RWPE1 (cell line): ENCODE measurements around the gene PLAU.
"Not testable (repeated sequence)": the region's sequence is repeated elsewhere in the genome, so short reads cannot be mapped to it uniquely, and the experiment has no call there.

Experiments used
- CTCF ChIA-PET: fragments of 350-600 bp; sonication (Branson Sonifier 250); formaldehyde crosslinking; extraction: SDS; loops from one replicate; lab custom pipeline; 2021; lab: Yijun Ruan, JAX
- POLR2A ChIA-PET: fragments of 400-600 bp; formaldehyde crosslinking; extraction: SDS; loops from one replicate; lab custom pipeline; 2020; ENCODE audit warnings: antibody characterized with exemption; ENCODE audit not compliant: low non-redundant PET; lab: Yijun Ruan, JAX
- DNase-seq: peaks from one replicate; pipeline ENCODE4 v3.0.0; 2012; ENCODE audit warnings: low spot score
- H3K27ac ChIP-seq: fragments of 450-650 bp; 2 replicates; pipeline ENCODE4 v1.5.1; 2017
- CTCF ChIP-seq: fragments of 450-650 bp; conservative IDR thresholded peaks from 2 replicates; pipeline ENCODE4 v1.5.1; 2017; ENCODE audit warnings: low read depth, mild to moderate bottlenecking

The PLAU gene

DNA sequence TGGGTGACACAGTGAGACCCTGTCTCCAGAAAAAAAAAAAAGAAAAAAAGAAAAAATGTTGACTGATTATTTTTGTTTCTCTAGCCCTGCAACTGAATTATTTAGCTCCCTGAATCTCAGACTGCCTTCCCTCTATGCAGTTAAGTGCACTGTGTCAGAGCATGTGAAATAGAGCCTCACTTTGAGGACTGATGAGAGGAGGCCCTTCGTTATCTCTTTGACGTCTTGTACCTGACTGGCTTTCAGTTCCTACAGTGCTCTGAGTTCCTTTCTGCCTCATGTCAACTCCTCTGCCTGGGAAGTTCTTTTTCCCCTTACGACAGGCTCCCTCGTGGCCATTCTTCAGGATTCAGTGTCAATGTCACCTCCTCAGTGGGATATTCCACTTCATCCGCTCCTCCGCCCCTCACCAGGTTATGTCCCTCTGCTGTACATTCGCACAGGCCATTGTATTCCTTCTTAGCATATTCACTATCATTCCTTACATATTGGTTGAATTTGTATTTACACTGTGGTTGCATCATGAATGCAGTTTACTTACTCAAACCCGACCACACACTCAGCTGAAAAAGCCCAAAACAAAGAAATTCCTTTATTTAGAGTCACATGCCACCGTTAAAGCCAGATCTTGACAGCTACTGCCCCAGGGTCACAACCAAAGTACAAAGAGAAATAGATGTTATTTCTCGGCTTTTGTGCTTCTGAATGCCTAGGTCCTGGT lies 18.5 kb upstream of the PLAU start:
- no peak overlapping the region for H3K27ac ChIP-seq
- DNase-seq, result no peak
- POLR2A ChIA-PET, result no interaction called here
- no peak for TF ChIP-seq CTCF
- CTCF ChIA-PET, result interaction anchor here (0.9 kb wide), 1 partner anchor 47 kb away, joined by 3 read pairs; no protein-coding TSS in a partner anchor

DNA sequence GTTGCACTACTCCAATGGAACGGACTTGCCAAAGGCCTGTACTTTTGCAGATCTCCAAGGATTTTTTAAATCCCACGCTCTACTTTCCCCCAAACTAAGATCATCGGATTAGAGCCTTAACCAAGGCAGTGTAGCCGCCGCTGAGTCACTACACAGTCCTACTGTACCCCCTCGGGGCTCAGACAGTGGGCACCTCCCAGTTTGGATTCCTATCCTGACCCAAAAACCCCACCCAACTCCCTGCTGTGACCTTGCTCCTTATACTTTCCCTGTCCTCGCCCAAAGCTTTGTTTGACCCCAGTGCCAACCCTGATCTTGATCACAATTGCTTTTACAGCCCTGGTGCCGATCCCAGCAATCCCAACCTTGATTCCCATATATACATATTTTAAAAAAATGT lies 17.5 kb upstream of the PLAU start:
- H3K27ac ChIP-seq, result peak overlapping the region; percentile 39; the same call in 1 of the 2 replicates
- ChIA-PET POLR2A (no interaction called here), CTCF (no interaction called here)
- no peak for DNase-seq
- no peak for TF ChIP-seq CTCF

DNA sequence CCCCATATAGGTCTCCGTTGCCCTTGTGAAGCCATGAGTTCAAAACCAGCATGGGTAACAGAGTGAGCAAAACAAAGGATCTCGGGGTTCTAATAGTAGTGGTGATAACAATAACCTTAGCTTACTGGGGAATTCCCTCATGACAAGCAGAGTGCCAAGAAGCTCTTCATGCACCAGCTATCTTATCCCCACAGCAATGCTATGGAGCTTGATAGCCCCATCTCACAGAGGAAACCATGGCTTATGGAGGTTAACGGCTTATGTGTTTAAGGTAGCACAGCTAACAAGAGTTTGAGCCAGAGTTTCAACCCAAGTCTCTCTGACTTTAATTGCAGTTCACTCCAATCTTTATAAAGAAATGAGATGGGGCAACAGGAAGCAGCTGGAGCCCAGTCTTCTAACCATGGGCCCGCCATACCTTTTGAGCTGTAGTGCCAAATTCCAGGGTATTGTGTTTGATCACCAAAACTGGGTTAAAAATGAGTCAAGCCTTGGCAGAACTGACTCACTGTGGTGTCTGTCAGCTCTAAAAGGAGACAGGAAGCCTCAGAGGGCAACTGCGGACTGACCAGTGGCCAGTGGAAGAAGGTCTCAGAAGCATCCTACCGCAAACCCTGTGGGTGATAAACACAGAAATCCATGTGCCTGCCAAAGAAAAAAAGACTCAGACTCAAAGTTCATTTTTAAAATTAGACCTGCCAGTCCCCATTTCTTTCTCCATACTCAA lies 16.5 kb upstream of the PLAU start:
- POLR2A ChIA-PET, result no interaction called here
- no peak for DNase-seq
- no peak for TF ChIP-seq CTCF
- H3K27ac ChIP-seq, result peak overlapping the region; percentile 72
- CTCF ChIA-PET, result no interaction called here

- POLR2A ChIA-PET, DNase-seq: not testable (repeated sequence)
- peak overlapping the region; percentile 72 for H3K27ac ChIP-seq
- CTCF ChIA-PET, result interaction anchor here (0.6 kb wide), 1 partner anchor 140 kb away, joined by 3 read pairs; no protein-coding TSS in a partner anchor
Measured at GRCh38 chr10:73895381-73895780, 15.6 kb upstream of the PLAU start.

- no peak for TF ChIP-seq CTCF
- DNase-seq, result no peak
- H3K27ac ChIP-seq, result no peak overlapping the region
- POLR2A ChIA-PET, result no interaction called here
- CTCF ChIA-PET, result interaction anchor here (0.6 to 2.2 kb wide), 2 partner anchors 12 to 42 kb away, joined by 3 to 9 read pairs; no protein-coding TSS in a partner anchor
Measured at GRCh38 chr10:73897693-73898092, 13.2 kb upstream of the PLAU start.

DNA sequence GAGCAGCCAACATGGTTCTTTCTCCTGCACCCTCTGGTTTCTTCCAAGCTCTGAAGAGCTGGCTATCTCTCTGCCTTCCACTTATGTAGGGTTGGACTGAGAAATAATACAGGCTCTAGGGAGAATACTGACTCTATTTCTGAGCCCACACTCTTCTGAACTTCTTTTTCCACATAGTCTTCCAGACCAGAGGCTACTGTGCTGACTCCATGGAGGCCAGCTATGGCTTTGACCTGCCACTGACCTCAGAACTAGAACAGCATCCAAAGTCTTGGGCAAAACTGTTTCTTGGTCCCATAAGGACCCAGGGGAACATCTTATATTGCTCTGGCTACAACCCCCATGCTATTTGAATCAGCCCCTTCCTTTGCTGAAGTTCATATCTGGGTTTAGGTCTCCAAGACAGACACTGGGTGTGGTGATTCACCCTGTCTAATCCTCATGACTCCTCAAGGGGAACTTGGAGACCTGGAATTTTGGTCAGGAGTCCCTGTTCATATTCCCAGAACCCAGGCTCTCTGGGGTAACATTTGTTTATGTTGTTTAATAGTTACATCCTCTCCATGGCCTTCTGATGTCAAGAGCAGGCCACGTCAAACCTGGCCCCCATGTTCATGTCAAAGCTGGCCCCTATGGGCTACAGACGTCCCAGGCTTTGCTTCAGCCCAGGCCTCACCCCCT lies 12.1 kb upstream of the PLAU start:
- TF ChIP-seq CTCF, result no peak
- ChIA-PET POLR2A (interaction anchor here (0.7 to 1.2 kb wide), 3 partner anchors 9 to 11 kb away, joined by 3 to 5 read pairs (median 4); no protein-coding TSS in a partner anchor), CTCF (interaction anchor here (0.6 to 2.2 kb wide), 3 partner anchors 13 to 60 kb away, joined by 3 to 9 read pairs (median 4); no protein-coding TSS in a partner anchor)
- peak overlapping the region; percentile 67 for H3K27ac ChIP-seq
- DNase-seq, result no peak
